HG03469 (cell line): ENCODE data around the gene SLC41A3.
"Not testable (repeated sequence)": the region's sequence is repeated elsewhere in the genome, so short reads cannot be mapped to it uniquely, and the experiment has no call there.

Experiments used
- ATAC-seq: cut with Tn5 transposase; IDR thresholded peaks from one replicate; pipeline ENCODE4 v1.9.1; 2021; ENCODE audit warnings: mild to moderate bottlenecking, moderate library complexity, moderate number of reproducible peaks; ENCODE audit not compliant: unreplicated experiment

Gene SLC41A3

DNA sequence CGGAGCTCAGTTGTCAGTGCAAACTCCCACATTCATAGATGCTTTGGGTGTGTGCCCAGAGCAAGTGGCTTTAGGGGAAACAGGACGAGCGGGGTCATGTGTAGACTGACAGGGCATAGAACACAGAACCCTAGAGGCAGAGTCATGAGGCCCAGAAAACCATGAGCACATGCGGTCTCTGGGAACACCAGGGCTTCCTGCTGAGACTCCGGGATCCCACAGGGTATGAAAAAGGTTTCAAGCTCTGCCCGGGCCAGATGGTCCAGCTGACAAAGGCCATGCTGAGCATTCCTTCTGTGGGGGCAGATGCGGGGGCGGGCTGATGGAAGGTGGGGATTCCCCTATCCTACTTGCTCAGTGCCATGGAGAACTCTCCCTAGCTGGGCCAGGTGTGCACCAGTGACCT, 70.2 kb downstream of the SLC41A3 start:
- ATAC-seq: no peak

DNA sequence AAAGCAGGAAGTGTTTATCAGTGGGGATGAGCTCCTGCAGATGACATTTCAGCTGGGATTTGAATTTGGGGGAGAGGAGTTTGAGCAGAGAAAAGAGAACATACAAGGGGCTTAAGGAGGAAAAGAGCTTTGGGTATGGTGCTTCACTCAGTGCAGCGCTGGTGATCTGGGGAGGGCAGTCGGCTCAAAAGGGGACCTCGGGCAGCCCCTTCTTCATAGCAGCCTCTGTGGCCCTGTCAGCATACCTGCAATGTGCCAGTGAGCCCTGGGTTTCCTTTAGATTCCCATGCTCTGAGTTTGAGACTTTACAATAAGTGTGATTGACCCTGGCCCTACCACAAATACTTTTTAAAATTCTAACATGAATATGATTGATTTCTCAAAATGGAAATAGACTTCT, 74.7 kb downstream of the SLC41A3 start:
- ATAC-seq: no peak

DNA sequence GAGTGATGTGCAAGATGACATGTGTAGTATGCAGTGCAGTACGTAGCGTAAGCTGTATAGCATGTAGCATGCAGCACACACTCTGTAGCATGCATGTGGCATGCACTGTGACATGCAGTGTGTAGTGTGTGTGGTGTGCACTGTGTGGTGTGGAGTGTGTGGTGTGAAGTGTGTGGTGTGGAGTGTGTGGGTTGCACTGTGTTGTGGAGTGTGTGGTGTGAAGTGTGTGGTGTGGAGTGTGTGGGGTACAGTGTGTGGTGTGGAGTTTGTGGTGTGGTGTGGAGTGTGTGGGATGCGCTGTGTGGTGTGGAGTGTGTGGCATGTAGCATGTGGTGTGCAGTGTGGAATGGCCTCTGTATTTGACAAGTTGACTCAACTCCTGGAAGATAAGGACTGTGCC, 75.7 kb downstream of the SLC41A3 start:
- ATAC-seq: no peak

DNA sequence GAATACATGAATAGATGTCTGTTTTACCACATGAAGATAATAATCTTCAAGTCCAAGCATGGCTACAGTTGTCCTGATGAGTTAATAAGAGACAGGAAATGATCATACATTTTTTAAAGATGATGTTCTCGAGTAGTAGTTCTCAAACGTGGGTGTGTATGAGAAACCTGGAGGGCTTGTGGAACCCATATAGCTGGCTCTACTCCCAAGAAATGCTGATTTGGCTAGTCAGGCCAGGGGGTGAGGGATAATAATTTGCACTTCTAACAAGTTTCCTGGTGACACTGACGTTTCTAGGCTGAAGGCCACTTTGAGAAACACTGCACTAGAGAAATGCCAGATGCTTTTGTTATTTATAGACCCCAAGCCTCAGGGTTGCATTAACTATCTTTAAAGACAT, 78.0 kb downstream of the SLC41A3 start:
- no peak for ATAC-seq

DNA sequence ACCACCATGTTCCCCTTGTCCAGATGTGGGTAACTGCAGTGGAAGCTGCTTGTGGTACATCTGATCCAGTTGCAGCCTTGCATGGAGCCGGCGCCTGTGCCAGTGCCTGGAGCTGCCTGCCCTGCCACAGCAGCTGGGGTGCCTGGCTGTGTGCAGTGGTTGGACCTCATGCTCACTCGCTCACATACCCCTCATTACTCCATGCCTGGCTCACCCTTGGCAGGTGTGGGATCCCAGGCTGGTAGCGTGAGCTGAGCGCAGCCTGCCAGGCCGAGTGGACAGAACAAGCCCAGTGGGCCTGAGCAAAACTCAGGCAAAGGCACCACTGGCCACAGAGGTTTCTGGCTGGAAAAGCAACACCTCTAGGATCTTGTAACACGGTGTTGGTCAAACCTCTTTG, 79.2 kb downstream of the SLC41A3 start:
- no peak for ATAC-seq

DNA sequence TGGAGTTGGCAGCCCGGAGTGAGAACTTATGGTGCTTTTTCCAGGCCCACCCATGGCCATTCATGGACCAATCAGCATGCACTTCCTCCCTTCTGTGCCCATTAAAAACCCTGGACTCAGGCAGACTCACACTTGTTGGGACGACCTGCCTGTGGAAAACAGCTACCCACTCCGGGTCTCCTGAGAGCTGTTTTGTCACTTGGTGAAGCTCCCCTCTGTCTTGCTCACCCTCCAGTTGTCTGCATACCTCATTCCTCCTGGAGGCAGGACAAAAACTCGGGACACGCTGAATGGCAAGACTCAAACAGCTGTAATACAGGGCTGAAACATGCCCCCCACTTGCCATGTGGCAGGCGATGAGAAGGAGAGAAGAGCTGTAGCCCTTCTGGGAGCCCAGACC, 79.7 kb downstream of the SLC41A3 start:
- no peak for ATAC-seq

DNA sequence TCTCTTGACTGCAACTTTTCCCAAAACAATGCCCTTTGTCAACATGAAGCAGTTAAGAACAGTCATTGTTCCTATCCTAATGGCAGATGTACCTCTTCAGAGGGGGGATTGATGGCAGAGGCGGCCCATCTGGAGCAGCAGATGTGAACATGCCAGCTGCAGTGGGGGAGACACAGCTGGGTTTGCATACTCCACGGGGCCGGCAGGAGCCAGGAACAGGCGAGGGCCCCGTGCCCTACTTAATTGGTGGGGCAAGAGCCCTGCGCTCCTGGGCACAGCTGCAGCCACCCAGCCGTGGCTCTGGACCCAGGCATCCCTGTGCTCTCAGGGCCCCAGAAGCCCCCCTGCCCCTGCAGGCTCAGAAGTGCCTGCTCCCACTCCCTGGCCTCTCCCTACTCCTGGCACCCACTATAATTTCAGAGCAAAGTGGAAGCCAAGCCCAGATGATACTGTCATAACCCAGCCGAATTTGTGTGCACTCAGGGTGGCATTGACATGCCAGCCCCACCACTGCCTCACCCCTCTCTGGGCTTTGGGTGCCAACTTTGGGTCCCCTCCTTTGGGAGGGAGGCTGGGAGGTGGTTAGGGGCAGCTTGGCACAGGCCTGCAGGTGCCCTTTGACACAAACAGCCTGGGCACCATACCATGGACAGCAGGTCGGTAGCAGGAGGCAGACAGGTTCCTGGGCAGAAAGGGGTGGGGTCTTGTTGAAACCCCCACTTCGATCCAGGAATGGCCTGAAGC, 80.3 kb downstream of the SLC41A3 start:
- ATAC-seq: no peak

DNA sequence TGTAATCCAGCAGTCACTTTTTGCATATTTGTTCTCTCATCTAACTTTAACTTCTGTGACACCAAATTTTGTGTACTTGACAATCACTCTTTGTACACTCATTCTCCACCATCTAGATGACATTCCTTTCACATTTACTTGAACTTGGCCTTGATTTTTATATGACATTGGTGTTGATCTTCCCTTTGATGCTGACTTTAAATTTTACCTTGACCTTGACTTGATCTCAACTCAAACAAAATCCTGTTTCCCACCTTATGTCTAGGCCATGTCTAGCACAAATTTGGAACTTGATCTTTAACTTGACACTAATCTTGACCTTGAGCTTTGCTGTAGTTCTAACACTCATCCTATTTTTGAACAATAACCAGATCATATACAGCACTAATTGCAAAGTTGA, 81.7 kb downstream of the SLC41A3 start:
- ATAC-seq: no peak

DNA sequence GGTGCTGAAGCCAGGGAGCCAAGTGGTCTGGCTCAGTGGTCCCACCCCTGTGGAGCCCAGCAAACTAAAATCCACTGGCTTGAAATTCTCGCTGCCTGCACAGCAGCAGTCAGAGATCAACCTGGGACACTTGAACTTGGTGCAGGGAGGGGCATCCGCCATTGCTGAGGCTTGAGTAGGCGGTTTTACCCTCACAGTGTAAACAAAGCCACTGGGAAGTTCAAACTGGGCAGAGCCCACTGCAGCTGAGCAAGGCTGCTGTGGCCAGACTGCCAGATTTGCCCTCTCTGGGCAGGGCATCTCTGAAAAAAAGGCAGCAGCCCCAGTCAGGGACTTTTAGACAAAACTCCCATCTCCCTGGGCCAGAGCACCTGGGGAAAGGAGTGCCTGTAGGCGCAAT, 87.2 kb downstream of the SLC41A3 start:
- not testable (repeated sequence) for ATAC-seq

DNA sequence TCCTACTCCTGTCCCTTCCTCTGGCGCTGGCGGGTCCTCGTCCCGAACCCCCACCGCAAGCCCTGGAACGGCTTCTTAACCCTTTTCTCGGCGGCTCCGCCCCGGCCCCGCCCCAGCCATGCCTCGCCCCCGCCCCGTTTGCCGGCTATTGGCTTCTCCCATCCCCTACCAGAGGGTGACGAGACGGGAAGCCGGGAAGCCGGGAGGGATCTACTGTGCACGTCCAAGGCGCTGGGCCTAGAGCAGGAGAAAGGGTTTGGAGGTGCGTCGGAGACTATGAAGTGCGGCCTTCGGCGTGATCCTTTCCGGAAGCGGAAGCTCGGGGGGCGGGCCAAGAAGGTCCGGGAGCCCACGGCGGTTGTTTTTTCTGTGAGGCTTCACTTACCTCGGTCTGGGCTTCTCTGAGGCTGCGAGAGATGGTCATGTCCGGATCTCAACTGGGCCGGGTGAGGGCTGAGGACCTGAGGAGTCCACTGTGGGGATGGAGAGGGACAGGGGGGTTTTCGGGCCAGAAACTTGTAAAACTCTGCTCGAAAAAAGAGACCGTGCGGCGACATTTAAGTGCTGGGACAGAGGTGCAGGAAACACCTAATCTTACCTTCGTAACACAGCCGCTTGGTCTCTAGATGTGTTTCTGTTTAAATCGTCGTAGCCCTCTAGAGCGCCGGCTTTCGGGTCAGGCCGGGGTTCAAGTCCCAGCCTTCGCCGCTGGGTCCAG, 93.5 kb downstream of the SLC41A3 start:
- ATAC-seq: no peak

DNA sequence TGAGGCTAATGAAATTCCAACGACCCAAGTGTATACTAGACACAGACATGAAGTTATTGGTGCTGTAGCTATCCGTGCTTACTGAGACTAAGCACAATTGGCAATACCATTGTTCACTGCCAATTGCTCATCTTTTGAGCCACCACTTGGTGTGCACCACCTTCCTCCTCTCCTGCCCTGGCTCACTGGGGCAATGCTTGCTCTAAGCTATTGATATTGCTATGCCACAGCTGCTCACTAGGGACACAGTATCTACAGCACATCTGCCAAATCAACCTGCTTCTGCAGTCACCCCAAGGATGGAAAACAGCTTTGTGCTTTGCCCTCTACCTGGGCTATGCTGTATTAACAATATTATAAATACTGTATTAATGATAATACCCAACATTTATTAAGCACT, 99.0 kb downstream of the SLC41A3 start:
- ATAC-seq: not testable (repeated sequence)

DNA sequence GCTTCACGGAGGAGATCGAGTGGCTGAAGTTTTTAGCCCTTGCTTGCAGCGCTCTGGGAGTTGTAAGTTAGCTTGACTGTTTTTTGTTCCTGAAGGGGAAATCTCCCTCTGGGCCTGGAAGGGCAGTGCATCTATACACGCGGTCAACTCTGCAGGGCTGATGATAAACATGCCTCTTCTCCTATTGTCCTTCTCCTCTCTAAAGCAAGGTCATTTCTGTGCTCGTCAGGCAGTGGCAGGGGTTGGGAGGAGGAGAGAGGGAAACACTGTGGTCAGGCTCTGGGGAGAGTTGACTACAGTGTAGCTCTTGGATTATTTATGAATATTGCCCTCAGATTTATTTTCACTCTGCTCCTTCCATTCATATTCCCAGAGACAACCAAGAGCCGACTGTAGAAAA, 106.8 kb downstream of the SLC41A3 start:
- ATAC-seq: not testable (repeated sequence)

DNA sequence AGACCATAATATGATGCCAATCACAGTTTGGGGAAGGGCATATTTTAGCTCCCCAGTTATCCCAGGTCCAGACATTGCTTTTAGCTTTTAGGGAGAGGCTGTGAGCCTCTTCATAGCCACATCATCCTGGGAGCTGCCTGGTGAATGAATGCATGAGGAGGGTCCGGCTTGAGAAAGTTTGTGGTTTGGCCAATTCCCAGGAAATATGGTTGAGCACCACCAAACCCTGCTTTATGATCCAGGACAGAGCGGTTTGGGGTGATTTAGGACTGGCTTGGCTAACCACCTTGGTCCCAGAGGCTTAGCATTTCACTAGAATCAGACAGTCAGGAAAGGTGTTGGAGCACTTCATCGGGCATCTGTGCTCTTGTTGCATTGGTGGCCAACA, 107.9 kb downstream of the SLC41A3 start:
- not testable (repeated sequence) for ATAC-seq

DNA sequence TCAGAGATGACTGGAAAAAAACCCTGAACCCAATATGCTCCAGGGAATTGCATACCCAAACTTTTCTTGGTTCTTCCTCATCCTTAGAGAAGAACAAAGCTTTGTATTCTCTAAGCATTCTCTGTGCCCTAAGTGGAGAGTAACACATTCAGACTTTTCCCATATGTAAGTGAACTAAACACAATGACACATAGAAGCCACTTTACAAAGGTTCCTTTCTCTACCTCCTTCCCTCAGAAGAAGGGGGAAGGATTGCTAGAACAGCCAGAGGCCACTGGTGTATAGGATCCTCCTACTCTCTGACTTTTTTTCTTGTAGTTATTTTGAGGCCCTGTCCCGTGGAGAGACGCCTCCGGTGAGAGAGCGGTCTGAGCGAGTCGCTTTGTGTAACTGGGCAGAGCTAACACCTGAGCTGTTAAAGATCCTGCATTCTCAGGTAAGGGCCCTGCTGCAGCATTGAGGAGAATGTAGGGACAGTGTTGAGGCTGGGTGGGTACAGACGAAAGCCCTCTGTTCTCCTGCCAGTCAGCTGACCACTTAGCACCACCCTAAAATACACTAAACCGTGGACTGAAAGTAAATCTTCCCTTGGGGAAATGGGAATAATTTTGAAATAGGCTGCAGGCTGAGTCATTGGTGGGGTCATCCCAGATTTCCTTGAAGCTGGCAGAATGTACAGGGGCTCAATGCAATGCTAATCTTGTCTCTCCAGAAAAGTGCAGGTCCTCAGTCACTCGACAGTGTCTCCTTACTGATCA, 108.5 kb downstream of the SLC41A3 start:
- ATAC-seq: not testable (repeated sequence)

DNA sequence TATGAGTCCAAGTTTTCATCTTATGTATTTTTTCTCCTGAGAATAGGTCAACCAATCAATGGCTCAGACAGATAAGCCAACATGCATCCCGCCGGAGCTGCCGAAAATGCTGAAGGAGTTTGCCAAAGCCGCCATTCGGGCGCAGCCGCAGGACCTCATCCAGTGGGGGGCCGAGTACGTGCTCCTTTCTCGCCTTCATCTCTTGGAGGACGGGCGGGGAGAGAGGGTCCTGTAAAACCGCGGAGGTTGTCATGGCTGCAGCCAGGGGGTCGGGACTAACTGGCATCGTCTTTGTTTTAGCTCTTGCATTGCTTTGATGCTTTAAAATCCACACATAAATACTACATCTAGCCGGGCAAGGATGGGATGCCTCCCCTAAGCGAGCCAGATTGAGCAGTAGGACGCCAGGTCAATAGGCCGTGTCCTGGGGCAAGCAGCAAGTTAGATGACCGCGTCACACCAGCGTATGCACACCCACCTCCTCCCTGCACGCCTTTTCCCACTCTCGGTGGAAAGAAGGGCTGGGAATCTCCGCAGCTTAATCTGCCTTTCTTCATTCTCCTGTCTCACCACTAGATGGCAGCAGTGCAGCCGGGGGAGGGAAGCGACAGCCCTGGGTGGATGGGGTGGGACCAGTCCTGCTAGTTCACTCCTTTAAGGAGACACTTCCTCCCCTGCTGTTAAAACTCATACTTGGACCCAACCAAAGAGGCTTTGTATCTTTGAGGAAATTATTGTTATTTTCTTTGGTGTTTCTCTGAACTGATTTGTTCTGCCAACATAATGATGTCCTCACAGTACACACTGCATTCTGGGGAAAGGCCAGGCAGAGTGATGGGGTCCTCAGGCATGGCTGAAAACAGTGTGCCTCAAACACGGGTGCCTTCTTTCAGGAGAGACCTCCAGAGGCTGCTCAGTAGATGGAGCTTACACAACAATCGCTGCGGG, 111.7 kb downstream of the SLC41A3 start:
- ATAC-seq: not testable (repeated sequence)

DNA sequence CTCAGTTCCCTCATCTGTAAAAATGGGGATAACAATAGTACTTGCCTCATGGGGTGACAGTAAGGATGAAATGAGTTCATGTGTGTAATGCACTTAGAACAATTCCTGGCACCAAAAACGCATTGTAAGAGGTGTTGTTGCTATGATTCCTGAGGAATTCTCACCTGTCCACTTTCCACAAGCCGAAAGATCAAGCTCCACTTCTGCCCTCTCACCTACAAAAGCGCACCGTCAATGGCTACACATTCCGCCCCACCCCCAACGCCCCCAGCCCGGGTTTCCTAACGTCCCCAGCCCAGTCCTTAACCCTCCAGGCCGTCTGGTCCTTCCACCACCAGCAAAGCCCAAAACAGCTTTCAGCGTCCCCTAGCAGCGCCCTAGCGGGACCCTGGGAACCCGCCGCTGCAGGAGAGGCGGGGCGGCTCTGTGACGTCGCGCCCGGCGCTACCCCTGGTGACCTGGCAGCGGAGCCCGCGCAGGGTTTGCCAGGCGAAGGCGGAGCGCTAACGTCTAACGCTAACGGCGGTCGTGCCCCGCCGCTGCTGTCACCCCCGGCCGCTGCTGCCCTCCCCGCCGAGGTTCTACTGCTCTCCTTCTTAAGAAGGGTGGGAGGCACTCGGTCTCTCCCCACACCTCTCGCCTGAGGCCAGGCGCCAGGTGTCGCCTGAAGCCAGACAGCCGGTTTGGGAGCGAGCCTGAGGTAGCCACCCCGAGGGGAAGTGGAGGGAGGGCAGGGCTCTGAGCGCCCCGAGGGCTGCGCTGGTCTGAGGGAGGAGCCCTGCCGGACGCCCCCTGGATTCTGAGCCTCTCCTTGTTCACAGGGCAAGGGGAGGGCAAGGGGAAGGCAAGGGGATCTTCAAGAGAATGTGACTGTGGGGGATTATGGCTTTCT, 115.0 kb downstream of the SLC41A3 start, which contains the start of gene ROPN1B:
TSS of gene ROPN1B (plus strand) at position 478 of the 892 bp plus-strand sequence. CDS start 2,877 bp downstream, outside the sequence.
- not testable (repeated sequence) for ATAC-seq

DNA sequence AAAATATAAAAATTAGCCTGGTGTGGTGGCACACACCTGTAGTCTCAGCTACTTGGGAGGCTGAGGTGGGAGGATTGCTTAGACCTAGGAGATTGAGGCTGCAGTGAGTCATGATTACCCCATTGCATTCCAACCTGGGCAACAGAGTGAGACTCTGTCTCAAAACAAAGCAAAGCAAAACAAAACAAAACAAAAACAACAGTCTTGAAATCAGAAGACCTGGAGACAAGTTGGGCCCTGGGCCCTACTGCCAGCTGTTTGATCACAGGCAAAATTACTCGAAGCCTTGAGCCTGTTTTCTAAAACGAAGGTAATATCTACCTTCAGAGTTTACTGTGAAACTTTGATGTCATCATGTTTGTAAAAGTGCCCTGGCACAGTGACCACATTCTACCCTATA, 115.8 kb downstream of the SLC41A3 start:
- ATAC-seq: not testable (repeated sequence)

DNA sequence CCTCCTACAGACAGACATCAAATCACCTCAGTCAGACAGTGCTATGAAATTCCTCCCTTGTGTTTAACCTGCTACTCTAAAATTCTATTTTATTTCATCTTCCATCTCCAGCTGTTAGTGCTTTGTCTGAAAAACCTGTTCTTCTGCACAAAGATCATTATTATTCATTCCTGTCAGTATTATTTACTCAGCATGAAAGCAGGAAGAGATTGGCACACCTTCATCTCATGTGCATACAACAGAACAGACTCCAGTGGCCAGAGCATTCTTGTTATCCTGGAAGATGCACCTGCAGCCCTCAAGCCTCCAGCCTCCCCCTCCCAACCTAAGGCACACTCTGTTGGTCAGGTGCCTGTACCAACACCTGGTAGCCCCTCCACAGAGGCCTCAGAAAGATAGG, 116.8 kb downstream of the SLC41A3 start:
- ATAC-seq: no peak

DNA sequence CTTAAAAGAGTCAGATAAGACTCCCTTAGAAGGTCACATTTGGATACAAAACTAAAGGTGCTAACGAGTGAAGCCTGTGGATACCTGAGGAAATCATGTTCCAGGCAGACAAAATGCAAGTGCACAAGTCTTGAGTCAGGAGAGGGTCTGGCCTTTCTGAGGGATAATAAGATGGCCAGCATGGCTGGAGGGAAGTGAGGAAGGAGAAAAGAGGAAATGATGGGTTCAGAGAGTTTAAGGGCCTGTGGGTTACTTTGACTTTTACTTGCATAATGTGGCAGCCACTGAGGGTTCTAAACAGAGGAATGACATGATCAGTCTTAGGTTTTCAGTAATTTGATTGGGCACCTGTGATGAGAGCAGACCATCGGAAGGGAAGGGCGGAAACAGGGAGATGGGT, 118.4 kb downstream of the SLC41A3 start:
- ATAC-seq: no peak
